ENCODE measurements around the gene CASP7. TPM values are rescaled to one million over a fixed set of nuclear protein-coding genes. Genes with fewer than 3 reads are reported as not detected.

The CASP7 gene
- total RNA-seq, 1 experiment from 2014 or later, result 4.7 TPM

DNA sequence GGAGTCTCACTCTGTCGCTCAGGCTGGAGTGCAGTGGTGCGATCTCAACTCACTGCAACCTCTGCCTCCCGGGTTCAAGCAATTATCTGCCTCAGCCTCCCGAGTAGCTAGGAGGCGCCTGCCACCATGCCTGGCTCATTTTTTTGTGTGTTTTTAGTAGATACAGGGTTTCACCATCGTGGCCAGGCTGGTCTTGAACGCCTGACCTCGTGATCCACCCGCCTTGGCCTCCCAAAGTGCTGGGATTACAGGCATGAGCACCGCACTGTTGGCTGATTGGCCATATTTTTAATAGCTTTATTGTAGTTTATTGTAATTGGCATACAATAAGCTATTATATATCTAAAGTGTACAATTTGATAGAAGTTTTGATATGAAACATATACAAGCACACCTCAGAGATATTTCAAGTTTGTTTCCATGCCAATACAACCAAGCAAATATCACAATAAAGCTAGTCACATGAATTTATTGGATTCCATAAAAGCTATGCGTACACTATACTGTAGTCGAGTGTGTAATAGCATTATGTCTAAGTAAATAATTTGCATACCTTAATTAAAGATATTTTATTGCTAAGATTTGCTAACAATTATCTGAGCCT is 77.3 kb downstream of the CASP7 start:
- TF ChIP-seq, protein P1, sequence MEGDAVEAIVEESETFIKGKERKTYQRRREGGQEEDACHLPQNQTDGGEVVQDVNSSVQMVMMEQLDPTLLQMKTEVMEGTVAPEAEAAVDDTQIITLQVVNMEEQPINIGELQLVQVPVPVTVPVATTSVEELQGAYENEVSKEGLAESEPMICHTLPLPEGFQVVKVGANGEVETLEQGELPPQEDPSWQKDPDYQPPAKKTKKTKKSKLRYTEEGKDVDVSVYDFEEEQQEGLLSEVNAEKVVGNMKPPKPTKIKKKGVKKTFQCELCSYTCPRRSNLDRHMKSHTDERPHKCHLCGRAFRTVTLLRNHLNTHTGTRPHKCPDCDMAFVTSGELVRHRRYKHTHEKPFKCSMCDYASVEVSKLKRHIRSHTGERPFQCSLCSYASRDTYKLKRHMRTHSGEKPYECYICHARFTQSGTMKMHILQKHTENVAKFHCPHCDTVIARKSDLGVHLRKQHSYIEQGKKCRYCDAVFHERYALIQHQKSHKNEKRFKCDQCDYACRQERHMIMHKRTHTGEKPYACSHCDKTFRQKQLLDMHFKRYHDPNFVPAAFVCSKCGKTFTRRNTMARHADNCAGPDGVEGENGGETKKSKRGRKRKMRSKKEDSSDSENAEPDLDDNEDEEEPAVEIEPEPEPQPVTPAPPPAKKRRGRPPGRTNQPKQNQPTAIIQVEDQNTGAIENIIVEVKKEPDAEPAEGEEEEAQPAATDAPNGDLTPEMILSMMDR (conservative IDR thresholded peaks at IDR 0.05), result no peak
- Histone ChIP-seq H3K27me3 (ENCODE audit: insufficient read depth, low read length) (no peaks in the 10 kb centered on the region), H2BK5ac (ENCODE audit: insufficient read length, low read length) (no peak overlapping the region), H3K9me3 (ENCODE audit: control insufficient read depth, low read depth, low read length) (no peaks in the 10 kb centered on the region), H2BK12ac (ENCODE audit: insufficient read length, low read depth, low read length) (no peak overlapping the region), H2AK5ac (ENCODE audit: insufficient read length, low read length) (no peak overlapping the region), H3K23me2 (ENCODE audit: insufficient read length, low read depth, low read length, poor library complexity, severe bottlenecking) (no peaks in the 10 kb centered on the region), H3K56ac (ENCODE audit: insufficient read length, low read depth, low read length) (no peak overlapping the region), H3K18ac (ENCODE audit: insufficient read length, low read depth, low read length) (no peak overlapping the region), H4K5ac (ENCODE audit: insufficient read length, low read depth, low read length) (no peak overlapping the region), H2BK20ac (ENCODE audit: low read depth, low read length, poor library complexity, severe bottlenecking) (no peak overlapping the region), H3K14ac (ENCODE audit: insufficient read depth, low read length) (no peak overlapping the region), H3K4me2 (ENCODE audit: insufficient read depth, insufficient read length, low read length) (no peak overlapping the region), H2BK15ac (ENCODE audit: low read depth, low read length) (no peak overlapping the region), H3T11ph (ENCODE audit: low read length) (no peak overlapping the region), H3K4ac (ENCODE audit: low read depth, low read length) (no peak overlapping the region), H2BK120ac (ENCODE audit: low read depth, low read length, poor library complexity, severe bottlenecking) (no peak overlapping the region), H3K4me1 (ENCODE audit: insufficient read depth, low read length) (no peaks in the 10 kb centered on the region), H3K79me2 (ENCODE audit: insufficient read depth, low read length) (no peaks in the 10 kb centered on the region), H2AFZ (ENCODE audit: low read length) (no peak overlapping the region), H3K23ac (ENCODE audit: insufficient read length, low read depth, low read length) (no peak overlapping the region), H4K20me1 (ENCODE audit: control insufficient read depth, insufficient read depth, insufficient read length) (no peaks in the 10 kb centered on the region), H3K9ac (ENCODE audit: extremely low read depth, insufficient read length, low read length) (no peak overlapping the region), H3K27ac (ENCODE audit: insufficient read length, low read depth, low read length) (no peak overlapping the region), H3K79me1 (ENCODE audit: insufficient read depth, low read depth, low read length, poor library complexity, severe bottlenecking) (no peaks in the 10 kb centered on the region), H4K8ac (replicated peaks; ENCODE audit: insufficient read length, low read depth, low read length) (no peak overlapping the region), H4K91ac (ENCODE audit: insufficient read length, low read depth, low read length) (no peak overlapping the region)
- Mint-ChIP-seq H3K36me3 (ENCODE audit: insufficient read depth in 1 of 3, low read depth in 3 of 3) (no peaks in the 10 kb centered on the region), H3K27me3 (ENCODE audit: low read depth) (peaks cover 5% of the 10 kb centered on the region), H3K27ac (no peak overlapping the region), H3K9me3 (no peaks in the 10 kb centered on the region; a peak in 1 of 5 replicates), H3K4me1 (no peaks in the 10 kb centered on the region), H3K4me3 (no peak overlapping the region)
- no CpG with 5 or more reads among the region's 12 CpGs for WGBS (ENCODE audit: extremely low coverage, insufficient read length, low lambda C conversion rate)
- no peak for DNase-seq

Data from H9 (cell line).